Raji (cell line): ENCODE measurements around the gene ICA1.

Experiments used
- POLR2A ChIP-seq: IDR thresholded peaks from 2 replicates; pipeline ENCODE4 v1.6.1; 2011; ENCODE audit warnings: low read depth, low read length, control low read depth; ENCODE audit not compliant: insufficient read depth

The ICA1 gene

DNA sequence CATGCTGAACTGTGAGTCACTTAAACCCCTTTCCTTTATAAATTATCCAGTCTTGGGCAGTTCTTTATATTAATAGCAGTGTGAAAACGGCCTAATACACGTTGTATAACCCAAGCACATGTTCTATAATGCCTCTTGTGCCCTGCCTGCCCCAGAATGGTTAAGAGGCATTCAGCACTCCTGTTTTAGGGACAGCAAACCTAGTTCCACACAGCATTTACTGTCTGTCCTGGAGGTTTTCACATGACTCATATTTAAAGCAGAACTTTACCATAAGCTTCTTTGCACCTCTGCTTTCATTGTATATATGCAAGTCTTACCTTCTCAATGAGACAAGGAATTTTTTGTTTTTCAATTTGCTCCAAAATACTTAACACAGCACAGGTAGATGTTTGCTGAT is 144.8 kb downstream of the ICA1 start:
- TF ChIP-seq POLR2A, result no peak

DNA sequence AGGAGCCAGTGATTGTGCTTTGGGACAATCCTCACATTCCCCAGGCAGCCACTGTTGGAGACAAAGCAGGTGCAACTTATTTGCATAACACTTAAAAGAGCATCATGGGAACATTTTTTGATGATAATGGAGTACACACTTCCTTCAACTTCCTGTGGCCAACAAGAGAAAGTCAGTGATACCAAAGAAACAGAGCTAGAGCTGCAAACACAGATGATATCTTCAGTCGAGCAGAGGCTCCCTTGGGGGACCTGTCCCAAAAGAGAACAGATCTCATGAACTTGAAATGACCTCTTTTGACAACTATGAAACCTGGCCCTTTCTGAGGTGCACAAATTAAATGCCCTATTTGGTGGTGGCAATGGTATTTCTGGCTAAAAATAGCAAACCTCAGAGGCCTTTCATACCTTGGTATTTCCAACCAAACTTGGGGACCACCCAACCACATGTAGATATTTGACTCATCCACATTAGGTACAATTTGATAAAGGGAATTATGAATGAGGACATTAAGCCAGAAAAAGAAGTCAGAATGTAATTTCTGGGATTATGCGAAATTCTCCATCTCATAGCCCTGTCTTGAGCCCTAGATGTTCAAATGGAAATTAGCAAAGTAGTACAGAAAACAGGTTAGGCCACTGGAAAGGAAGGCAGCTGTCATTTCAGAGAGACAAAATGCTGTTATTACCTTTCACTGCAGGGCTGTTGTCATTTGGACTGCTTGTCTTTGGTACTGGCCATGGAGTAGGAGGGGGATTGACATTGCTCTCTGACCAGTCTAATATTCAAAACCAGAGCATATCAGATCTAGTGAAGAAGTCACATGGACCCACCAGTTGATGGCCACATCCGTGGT is 146.2 kb downstream of the ICA1 start:
- 0 out of 2 replicates have a peak, but pooled peaks have one; percentile 16 for TF ChIP-seq POLR2A

DNA sequence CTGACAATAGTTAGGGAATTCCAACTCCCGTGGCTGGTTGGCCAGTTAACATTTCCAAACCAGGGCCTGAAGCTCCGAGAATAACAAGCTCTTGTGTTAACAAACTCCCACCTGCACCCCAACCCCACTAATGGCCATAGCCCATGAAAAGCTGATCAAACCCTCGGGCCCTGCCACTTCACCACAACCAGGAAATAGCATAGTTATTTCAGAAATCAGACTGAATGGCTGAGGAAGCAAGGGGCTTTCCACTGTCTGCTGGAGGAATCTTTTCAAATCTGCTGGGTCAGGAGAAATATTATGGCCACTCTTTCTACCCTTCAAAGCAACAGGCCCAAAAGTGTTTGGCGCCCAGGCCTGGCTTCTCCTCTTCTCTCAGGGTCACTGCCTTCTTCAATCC is 147.8 kb downstream of the ICA1 start:
- 0 out of 2 replicates have a peak, but pooled peaks have one; percentile 25 for TF ChIP-seq POLR2A

DNA sequence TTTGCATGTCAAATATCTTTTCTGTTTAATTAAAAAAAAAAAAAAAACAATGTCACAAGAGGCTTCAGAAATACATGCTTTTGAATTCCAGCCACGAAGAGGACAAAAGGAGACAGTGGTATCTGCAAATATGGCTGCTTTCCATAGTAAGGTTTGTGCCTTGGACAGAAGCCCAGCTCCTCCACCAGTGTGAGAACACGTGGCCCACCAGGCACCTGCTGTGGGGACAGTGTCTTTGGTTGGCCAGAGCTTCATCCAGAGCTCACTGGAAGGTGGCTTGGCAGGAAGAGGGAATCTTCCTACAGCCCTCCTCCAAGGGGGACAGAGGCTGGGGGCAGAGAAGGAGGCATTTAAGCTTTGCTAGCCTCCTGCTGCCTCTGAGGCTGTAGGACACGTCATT is 148.8 kb downstream of the ICA1 start:
- TF ChIP-seq POLR2A, result no peak

DNA sequence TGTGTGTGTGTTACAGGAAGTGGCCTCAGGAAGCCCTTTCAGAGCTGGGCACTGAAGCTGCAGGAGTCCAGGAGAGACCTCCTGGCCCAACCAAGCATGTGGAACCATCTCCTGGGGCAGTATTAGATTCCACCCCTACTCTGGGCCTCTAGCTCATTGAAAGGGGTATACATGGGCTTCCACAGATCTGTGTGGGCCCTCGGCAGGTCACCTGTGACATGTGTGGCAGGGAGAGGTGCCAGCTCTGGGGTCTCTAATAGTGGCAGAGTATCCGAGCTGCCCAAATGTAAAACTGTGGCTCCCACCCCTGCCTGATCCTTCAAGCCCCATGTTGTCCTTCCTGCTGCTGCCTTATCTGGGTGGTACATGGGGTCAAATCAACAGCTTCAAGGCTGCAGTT is 149.3 kb downstream of the ICA1 start:
- TF ChIP-seq POLR2A, result no peak

DNA sequence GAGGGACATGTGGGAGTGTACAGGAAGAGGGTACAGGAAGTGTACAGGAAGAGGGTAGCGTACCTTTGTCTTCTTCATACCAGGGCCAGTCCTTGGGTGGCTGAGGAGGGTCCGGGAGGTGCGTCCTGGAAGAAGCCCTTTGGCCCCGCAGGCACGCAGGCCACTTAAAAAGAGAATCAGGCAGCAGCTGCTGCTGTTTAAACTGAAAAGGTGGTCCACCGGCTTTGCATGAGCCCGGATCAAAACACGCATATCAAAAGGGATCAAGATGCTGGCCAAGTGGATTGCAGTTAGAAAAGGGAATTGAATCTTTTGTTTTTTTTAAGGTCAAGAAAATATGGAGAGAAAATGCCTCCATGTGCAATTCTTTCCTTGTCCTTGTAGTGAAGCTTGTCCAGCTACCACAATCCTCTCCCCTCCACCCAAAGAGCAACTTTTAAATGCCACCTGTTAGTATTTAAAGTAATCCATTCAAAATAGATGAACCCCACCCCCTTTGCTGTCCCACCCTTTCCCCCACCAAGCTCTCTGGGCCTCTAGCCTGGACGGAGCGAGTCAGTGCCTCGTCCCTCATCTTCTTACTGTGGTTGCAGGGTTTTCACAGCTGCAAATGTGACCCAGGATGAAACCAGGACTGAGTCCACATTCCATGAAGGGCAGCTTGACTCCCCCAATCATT is 150.5 kb downstream of the ICA1 start:
- TF ChIP-seq POLR2A, result no peak

DNA sequence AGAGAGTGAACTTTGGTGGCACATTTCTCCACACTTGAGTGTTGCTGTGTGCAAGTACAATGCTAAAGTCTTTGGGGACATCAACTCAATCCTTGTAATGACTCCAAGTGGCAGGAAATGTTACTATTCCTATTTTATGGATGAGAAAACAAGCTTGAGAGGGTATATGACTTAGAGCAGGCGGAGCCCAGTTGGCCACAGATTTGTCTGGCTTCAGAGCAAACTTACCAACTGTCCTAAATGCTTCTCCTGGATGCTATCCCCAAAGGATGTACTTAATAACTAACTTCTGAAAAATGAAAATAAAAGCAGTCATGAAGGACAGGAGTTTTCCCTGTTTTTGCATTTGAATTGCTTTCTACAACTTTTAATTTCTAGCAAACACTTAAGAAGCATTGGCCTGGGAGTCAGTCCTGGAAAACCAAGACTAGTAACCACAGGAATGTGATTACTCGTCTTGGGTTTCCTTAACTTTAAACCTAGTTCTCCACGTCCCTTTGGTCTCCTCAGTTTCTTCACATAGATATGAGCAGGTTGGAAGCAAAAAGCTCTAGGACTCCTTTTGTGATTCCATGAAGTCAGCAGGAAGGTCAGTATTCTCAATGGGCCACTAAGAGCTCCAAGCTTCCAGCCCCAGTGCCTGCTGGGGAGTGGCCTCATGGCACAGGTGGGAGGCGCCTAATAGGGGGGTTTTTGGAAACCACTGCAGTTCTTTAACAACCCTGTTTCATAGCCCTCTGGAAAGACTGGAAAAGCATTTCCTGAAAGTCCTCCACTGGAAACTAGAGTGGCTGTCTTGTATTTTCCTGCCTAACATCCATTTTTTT is 152.6 kb downstream of the ICA1 start:
- TF ChIP-seq POLR2A, result no peak

DNA sequence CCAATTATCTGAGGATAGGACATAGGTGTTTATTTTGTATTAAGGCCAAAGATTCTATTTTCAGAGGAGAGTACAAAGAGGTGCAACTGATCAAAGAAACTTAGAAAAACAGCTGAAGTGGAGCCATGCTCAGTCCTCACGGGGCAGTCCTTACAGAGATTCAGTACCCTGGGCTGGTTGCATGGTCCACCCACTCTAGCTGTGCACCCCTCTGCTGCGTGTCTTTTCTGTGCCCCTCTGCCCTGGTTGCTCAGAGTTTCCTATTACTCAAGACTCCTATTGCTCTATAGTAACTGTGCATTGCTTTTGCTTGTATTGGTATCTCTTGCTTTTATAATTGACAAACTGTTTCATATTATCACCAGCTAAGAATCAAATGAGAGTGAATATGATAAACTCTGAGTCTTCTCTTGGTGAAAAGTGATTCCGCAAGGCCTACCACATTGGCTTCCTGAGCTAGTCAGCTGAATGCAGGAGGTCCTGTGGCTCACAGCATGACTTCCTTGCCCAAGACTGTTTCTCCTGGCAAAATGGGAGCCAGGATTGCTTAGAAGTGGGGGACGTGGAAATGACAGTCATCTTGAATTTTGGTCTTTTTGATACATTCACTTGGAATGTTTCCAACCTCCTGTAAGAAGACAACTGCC is 156.4 kb downstream of the ICA1 start:
- no peak for TF ChIP-seq POLR2A

DNA sequence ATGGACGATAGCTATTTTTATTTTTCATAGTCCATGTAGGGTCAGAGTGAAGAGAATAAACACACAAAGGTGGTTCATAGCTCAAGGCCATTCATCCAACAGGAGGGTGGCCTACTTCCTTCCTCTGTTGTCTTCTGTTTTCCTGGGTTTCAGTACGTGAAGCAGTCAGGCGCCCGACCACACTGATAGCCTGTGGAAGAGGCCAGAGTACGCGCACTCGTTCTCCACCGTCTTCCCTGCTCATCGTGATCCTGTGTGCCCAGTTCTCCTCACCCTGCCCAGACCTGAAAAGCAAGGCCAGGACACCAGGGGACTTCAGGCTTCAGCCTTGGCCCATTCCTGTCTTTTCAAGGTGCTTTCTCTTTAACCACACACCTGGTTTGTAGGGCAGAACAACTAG is 158.7 kb downstream of the ICA1 start:
- no peak for TF ChIP-seq POLR2A

DNA sequence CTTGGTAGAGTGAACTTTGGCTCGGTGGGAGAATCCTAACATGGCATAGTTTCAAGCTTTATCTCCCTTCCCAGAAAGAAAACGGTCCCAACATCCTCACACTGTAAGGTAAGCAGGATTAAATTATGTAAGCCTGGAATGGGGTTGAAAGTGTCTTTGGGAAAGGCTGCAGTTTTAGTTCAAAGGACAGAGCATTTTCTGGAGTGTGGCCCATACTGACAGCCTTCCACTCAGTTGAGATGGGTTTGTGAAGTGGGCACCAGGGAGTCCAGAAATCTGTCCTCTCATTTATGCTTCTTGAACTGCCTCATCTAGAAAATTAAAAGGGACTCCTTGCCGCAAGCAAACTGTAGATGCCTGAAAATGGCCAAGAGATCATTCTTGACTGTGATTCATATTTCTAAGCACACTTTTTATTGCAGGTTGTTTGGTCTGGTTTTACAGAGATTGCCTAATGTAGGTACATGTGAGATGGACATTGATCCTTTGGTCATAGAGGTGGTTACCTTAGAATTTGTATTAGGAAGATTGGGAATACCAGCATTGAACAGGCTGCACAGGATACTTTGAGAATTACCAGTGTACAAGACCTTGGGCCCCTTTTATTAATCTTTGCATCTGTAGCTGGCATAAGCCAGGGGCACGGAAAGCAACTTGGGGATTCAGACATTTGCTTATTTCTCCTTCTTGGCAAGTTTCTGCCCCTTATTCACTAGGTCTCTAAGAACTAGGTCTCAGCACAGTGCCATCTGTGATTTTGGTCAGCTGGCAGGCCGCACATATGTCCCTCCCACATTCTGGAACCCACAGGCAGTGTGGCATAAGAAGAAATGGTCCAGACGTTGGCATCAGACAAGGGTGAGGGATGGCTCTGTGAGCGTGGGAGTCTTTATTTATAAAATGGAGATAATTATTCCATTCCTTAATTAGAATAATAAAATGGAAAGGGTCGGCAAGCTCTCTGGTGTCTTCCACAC is 167.5 kb downstream of the ICA1 start:
- no peak for TF ChIP-seq POLR2A

DNA sequence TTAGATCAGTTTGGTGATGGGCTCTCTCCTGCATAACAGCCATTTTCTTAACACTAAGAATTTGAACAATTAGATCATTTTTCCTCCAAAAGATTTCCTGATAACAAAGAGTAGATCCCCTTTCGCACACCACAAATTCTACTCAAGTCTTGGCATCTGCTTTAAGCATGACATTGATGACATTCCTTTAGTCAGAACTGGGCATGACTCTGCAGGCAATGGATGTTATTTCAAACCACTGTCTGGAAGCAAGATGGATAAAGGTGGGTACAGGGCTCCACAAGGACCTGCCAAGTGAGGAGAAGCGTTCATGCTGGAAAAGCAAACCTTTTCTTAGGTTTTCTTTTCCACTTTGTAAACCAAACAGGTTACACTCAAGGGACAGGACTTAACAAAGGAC is 169.8 kb downstream of the ICA1 start:
- no peak for TF ChIP-seq POLR2A

DNA sequence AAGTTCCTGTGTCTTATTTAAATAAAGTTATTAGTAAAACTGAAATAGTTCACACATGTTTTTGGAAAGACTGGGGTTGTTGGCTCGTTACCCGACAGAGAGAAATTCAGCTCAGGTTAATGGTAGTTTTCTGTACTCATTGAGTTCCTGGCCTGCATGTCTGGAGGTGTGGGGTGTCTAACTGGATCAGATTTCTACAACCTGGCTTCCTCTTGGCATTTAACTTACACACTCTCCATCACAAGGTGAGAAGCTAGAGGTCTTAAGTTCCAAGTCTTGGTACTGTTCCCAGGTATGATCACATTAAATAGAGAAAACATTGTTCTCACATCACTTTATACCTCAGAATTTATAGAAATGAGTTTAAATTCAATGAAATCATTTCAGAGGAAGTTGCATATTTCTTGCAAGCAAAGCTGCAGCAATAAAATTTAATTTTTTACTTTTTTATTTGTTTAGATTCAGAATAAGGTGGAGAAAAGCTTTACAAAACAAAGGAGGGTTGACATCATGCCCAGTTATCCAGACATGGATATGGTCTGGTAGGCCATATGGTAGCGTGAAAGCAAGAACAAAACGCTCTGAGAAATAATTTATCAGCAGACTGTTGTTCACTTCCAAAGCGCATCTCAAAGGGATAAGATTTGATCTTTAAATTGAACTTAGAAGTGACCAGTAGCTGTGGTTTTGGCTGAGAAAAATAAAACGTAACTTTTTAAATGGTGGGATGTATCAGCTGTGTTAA is 172.8 kb downstream of the ICA1 start:
- TF ChIP-seq POLR2A, result no peak

DNA sequence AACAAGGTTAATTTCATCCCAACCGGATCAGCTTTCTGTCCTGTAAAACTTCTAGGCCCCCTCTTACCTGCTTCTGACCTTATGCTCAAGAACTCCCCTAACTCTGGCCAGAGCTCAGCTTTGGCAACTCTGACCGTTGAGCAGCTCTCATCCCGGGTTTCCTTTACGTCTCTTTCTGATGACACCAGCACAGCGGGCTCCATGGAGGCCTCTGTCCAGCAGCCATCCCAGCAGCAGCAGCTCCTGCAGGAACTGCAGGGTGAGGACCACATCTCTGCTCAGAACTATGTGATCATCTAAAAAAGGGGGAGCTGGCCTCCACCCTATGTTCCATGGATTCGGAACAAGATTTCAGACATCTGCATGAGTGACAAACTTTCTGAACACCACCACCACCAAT is 175.7 kb downstream of the ICA1 start:
- no peak for TF ChIP-seq POLR2A
